ENCODE data around the gene EPGN.
A peak's percentile ranks its signal among the peaks of the same experiment; 100 is the strongest.

Gene EPGN

GRCh38 chr4:74268643-74269042 lies 39.6 kb upstream of the EPGN start:
- H3K4me3 ChIP-seq (ENCODE audit: low read length), result no peak overlapping the region
- no peak for TF ChIP-seq CTCF (conservative IDR thresholded peaks at IDR 0.05; ENCODE audit: low read length)
- no peak for DNase-seq (ENCODE audit: low read depth)

DNA sequence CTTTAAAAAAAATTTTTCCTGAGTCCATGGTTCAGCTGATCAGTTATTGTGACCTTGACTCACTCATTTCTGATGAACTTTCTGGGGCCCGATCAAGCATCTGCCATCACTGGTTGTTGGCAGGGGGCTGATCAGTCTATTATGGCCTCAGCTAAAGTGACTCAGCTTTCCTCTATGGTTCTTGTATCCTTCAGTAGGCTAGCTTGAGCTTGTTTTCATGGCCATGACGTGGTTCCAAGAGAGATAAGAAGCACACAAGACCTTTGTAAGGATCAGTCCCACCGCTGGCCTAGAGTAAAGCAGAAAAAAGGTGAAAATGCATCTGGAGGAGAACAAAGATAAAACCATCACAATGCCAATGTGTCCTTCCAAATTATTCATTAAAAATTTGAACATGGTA lies 29.8 kb upstream of the EPGN start:
- no peak overlapping the region for H3K4me3 ChIP-seq (ENCODE audit: low read length)
- TF ChIP-seq CTCF (conservative IDR thresholded peaks at IDR 0.05; ENCODE audit: low read length), result no peak
- DNase-seq (ENCODE audit: low read depth), result no peak

DNA sequence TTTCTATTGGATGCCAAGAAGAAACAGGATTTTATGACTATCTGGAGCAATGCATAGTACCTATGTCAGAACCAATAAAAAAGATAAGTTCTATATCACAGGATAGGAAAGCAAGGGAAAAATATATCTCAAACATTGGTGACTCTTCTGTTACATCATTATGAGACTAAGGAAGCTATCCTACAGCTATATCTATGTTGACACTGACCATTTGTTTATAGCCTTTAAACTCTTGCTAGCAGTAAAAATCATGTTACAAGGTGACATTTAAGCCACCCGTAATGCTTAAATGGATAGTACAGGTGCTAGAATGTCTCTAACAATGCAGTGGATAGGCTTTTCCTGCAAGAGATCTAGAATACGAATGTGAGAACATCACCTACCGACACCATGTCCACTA lies 28.6 kb upstream of the EPGN start:
- no peak overlapping the region for H3K4me3 ChIP-seq (ENCODE audit: low read length)
- no peak for TF ChIP-seq CTCF (conservative IDR thresholded peaks at IDR 0.05; ENCODE audit: low read length)
- DNase-seq (ENCODE audit: low read depth), result no peak

DNA sequence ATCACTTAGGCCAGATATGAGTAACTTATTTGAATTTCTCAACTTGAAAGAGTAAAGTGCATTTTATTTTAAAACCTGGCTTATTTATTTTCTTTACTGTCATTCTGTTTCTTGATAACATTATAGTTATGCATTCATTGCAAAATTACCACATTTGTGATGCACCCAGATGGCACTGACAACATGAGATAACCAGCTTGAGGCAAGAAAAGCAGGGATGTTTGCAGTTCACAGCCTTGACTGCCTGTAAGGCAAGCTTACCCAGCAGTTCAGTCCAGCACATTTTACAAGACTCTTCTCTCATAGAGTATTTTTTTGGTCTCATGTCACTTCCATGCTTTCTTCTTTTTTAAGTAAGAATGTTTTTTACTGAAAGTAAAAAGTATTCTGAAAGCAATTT lies 25.3 kb upstream of the EPGN start:
- no peak overlapping the region for H3K4me3 ChIP-seq (ENCODE audit: low read length)
- no peak for DNase-seq (ENCODE audit: low read depth)
- no peak for TF ChIP-seq CTCF (conservative IDR thresholded peaks at IDR 0.05; ENCODE audit: low read length)

- TF ChIP-seq CTCF (conservative IDR thresholded peaks at IDR 0.05; ENCODE audit: low read length), result no peak
- H3K4me3 ChIP-seq (ENCODE audit: low read length), result no peak overlapping the region
- DNase-seq (ENCODE audit: low read depth), result peak; percentile 52
Observed at GRCh38 chr4:74283614-74284013, 24.7 kb upstream of the EPGN start.

DNA sequence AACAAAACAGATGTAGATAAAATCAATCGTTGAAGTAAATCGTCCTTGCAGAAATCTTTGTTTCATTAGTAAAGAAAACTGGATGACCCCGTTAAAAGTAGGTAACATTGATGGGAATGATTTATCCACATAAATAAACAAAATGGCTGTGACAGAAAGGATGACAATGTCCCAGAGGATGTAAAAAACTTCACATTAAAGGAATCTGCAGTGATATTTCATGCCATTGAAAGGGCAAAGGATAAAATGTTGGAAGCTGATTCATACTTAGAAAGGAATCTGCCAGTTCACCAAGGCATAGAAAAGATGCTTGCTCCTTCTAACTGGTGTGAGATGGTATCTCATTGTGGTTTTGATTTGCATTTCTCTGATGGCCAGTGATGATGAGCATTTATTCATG lies 24.2 kb upstream of the EPGN start:
- H3K4me3 ChIP-seq (ENCODE audit: low read length), result no peak overlapping the region
- no peak for TF ChIP-seq CTCF (conservative IDR thresholded peaks at IDR 0.05; ENCODE audit: low read length)
- peak; percentile 64 for DNase-seq (ENCODE audit: low read depth)

DNA sequence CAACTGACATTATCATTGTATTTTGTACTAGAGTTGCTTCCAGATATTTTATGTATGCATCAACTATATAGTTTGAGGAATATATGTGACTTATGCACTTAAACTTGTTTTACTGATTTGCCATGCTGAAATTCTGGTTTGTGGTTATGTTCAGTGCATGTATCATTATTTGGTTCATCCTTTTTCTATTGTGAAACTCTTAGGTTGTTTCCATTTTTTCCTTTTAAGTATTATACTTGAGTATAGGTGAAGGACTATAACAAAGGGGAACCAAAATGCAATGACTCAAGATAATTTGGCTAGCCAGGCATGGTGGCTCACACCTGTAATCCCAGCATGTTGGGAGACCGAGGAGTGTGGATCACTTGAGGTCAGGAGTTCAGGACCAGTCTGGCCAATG lies 21.1 kb upstream of the EPGN start:
- H3K4me3 ChIP-seq (ENCODE audit: low read length), result no peak overlapping the region
- DNase-seq (ENCODE audit: low read depth), result no peak
- TF ChIP-seq CTCF (conservative IDR thresholded peaks at IDR 0.05; ENCODE audit: low read length), result no peak

Measured in AG10803 (cell line).